ENCODE measurements around the gene XRCC1. TPM values are rescaled to one million over a fixed set of nuclear protein-coding genes. Genes with fewer than 3 reads are reported as not detected.

XRCC1 gene
- total and polyA plus RNA-seq, 10 of the 15 experiments (the other 5 are each of a cell fraction or from before 2014, with no cell fraction given), result 2.0 to 51.1 (median 33.7) TPM

DNA sequence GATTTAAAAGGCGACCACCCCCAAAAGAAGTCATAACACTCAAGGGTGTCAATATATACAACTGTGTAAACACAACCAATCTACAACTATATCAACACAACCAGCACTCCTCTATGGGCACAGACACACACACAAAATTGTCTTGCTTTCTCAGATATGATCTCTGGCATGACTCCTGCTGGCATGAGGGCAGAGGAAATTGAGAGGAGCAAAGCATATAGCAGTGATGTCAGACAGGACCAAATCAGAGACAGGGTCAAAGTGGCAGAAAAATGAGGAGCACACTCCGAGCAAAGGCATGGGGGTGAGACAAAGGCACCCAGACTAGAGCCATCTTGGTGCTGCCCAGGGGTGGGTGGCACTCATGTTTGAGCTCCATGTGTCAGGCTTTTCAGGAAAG is 11.0 kb upstream of the XRCC1 start:
- H3K36me3 ChIP-seq (ENCODE audit: control insufficient read depth in 2 of 2, insufficient read depth in 2 of 2, low read length in 1 of 2), result no peaks in the 10 kb centered on the region; a peak in 1 of 4 replicates
- H2AFZ ChIP-seq (ENCODE audit: control insufficient read depth, low read depth, low read length), result no peak overlapping the region
- TF ChIP-seq FOXM1 (IDR thresholded peaks at IDR 0.05; ENCODE audit: low read depth, low read length) (no peak), MEF2A (IDR thresholded peaks at IDR 0.05; ENCODE audit: insufficient read depth, low read depth, low read length) (no peak), MLLT1 (IDR thresholded peaks at IDR 0.05) (no peak), HDGF (IDR thresholded peaks at IDR 0.05) (no peak), NFXL1 (IDR thresholded peaks at IDR 0.05; ENCODE audit: borderline replicate concordance) (no peak), BRCA1 (IDR thresholded peaks at IDR 0.05; ENCODE audit: low read depth, low read length) (no peak), JUND (IDR thresholded peaks at IDR 0.05; ENCODE audit: low read depth, low read length) (no peak)
- TF ChIP-seq, protein P1, sequence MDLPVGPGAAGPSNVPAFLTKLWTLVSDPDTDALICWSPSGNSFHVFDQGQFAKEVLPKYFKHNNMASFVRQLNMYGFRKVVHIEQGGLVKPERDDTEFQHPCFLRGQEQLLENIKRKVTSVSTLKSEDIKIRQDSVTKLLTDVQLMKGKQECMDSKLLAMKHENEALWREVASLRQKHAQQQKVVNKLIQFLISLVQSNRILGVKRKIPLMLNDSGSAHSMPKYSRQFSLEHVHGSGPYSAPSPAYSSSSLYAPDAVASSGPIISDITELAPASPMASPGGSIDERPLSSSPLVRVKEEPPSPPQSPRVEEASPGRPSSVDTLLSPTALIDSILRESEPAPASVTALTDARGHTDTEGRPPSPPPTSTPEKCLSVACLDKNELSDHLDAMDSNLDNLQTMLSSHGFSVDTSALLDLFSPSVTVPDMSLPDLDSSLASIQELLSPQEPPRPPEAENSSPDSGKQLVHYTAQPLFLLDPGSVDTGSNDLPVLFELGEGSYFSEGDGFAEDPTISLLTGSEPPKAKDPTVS (IDR thresholded peaks at IDR 0.05; ENCODE audit: low read depth, low read length), result no peak
- H3K27ac ChIP-seq (ENCODE audit: control insufficient read depth, insufficient read depth), result no peak overlapping the region
- no TSS peak for BruUV-seq (replicated peaks)
- ATAC-seq (no peak), DNase-seq (ENCODE audit: low read depth, low spot score) (no peak), FAIRE-seq (no peak)
- SMC1A ChIA-PET (ENCODE audit: uncharacterized antibody, unreplicated experiment), result interaction anchor here (1.1 kb wide), 1 partner anchor 31 kb away, joined by 3 read pairs; no protein-coding TSS in a partner anchor
- H3K9ac ChIP-seq (ENCODE audit: control insufficient read depth, insufficient read depth, low read length), result no peak overlapping the region
- RAD21 ChIA-PET (ENCODE audit: unreplicated experiment), result no interaction called here
- CTCF ChIA-PET, result interaction anchor here (0.6 to 1.2 kb wide), 2 partner anchors 31 to 80 kb away, joined by 3 read pairs; no protein-coding TSS in a partner anchor
- WGBS (ENCODE audit: insufficient coverage, insufficient replicate concordance, low lambda C conversion rate, missing lambda C conversion rate), result 48% methylated on average over 2 of the region's 2 CpGs
- H3K79me2 ChIP-seq (ENCODE audit: control insufficient read depth, insufficient read depth, low read length), result no peaks in the 10 kb centered on the region
- H3K4me3 ChIP-seq, result no peak overlapping the region
- no peak overlapping the region for H3K4me2 ChIP-seq (ENCODE audit: control insufficient read depth, insufficient read depth)
- POLR2A ChIA-PET, result interaction anchor here (0.6 kb wide), 1 partner anchor 9 kb away, joined by 3 read pairs; no protein-coding TSS in a partner anchor
- H3K27me3 ChIP-seq (replicated peaks in 1 of 2; ENCODE audit: control insufficient read depth in 2 of 2, insufficient read depth in 2 of 2, low read length in 1 of 2), result no peaks in the 10 kb centered on the region
- peaks cover 5% of the 10 kb centered on the region for H3K4me1 ChIP-seq (ENCODE audit: control insufficient read depth, insufficient read depth, low read length)
- H3K9me3 ChIP-seq (replicated peaks; ENCODE audit: control insufficient read depth, insufficient read depth, low read length), result no peaks in the 10 kb centered on the region
- H4K20me1 ChIP-seq (ENCODE audit: control insufficient read depth, insufficient read depth), result no peaks in the 10 kb centered on the region
- in situ Hi-C loops (cut with MboI) (no loop called here), intact Hi-C loops (cut with micrococcal nuclease; ENCODE audit: unreplicated experiment) (no loop called here)

All from GM12878 (cell line).